Sigmoid colon (tissue), 4 donors: ENCODE data around the gene LILRB2.

Source experiments
- EP300 ChIP-seq, 4 donors: sonication (generic); formaldehyde crosslinking; IDR thresholded peaks; one replicate each; pipeline ENCODE4 v1.6.1; 2017; ENCODE audit warnings: antibody characterized with exemption in 4 of 4
- TF ChIP-seq, protein P1 (sequence below), 4 experiments: fragments of 450-650 bp in 3 of 4; fragments of 200-600 bp in 1 of 4; IDR thresholded peaks; one replicate each; pipeline ENCODE4 v1.5.1; 2016 to 2019; ENCODE audit warnings: antibody characterized with exemption in 4 of 4, mild to moderate bottlenecking in 3 of 4, moderate library complexity in 2 of 4

DNA sequence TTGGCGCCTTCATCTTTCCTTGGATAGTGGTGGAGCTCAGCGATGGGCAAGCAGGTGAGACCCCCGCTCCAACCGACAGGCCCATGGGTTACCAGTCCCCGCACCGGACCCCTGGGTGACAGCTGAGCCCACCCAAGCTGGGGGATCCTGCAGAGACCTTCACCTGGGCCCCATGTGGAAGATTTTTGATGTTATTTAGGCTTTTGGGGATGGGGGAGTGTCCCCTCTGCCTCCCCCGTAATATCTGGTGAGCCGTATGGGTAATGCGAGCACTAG lies 37.0 kb upstream of the LILRB2 start:
- TF ChIP-seq, protein P1, sequence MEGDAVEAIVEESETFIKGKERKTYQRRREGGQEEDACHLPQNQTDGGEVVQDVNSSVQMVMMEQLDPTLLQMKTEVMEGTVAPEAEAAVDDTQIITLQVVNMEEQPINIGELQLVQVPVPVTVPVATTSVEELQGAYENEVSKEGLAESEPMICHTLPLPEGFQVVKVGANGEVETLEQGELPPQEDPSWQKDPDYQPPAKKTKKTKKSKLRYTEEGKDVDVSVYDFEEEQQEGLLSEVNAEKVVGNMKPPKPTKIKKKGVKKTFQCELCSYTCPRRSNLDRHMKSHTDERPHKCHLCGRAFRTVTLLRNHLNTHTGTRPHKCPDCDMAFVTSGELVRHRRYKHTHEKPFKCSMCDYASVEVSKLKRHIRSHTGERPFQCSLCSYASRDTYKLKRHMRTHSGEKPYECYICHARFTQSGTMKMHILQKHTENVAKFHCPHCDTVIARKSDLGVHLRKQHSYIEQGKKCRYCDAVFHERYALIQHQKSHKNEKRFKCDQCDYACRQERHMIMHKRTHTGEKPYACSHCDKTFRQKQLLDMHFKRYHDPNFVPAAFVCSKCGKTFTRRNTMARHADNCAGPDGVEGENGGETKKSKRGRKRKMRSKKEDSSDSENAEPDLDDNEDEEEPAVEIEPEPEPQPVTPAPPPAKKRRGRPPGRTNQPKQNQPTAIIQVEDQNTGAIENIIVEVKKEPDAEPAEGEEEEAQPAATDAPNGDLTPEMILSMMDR (IDR thresholded peaks at IDR 0.05): no peak
- no peak for TF ChIP-seq EP300 (IDR thresholded peaks at IDR 0.05)
